ENCODE results near the gene ATP10A. TPM values are rescaled to one million over a fixed set of nuclear protein-coding genes. Genes with fewer than 3 reads are reported as not detected.

The ATP10A gene
- total RNA-seq, 1 donor from 2014 or later = not detected

- DNase-seq = no peak
- H3K9me3 Mint-ChIP-seq (ENCODE audit: unreplicated experiment) = peaks cover 5% of the 10 kb centered on the region
- no peak overlapping the region for H3K27ac Mint-ChIP-seq (ENCODE audit: unreplicated experiment)
- peaks cover 5% of the 10 kb centered on the region for H3K27me3 Mint-ChIP-seq (ENCODE audit: unreplicated experiment)
- peaks cover 6% of the 10 kb centered on the region for H3K36me3 Mint-ChIP-seq (ENCODE audit: unreplicated experiment)
- no peak overlapping the region for H3K4me3 Mint-ChIP-seq (ENCODE audit: unreplicated experiment)
- peaks cover 4% of the 10 kb centered on the region for H3K4me1 Mint-ChIP-seq (ENCODE audit: low read depth, unreplicated experiment)
- TF ChIP-seq CTCF (IDR thresholded peaks at IDR 0.05; ENCODE audit: partially characterized antibody, unreplicated experiment) = no peak
These were observed 179.7 kb downstream of the ATP10A start for GRCh38 chr15:25683415-25683814.

GRCh38 chr15:25682340-25682739 lies 180.8 kb downstream of the ATP10A start:
- no peak for DNase-seq
- Mint-ChIP-seq H3K27ac (ENCODE audit: unreplicated experiment) (no peak overlapping the region), H3K9me3 (ENCODE audit: unreplicated experiment) (peaks cover 5% of the 10 kb centered on the region), H3K4me3 (ENCODE audit: unreplicated experiment) (no peak overlapping the region), H3K27me3 (ENCODE audit: unreplicated experiment) (peaks cover 5% of the 10 kb centered on the region), H3K4me1 (ENCODE audit: low read depth, unreplicated experiment) (peaks cover 4% of the 10 kb centered on the region), H3K36me3 (ENCODE audit: unreplicated experiment) (peaks cover 6% of the 10 kb centered on the region)
- no peak for TF ChIP-seq CTCF (IDR thresholded peaks at IDR 0.05; ENCODE audit: partially characterized antibody, unreplicated experiment)

DNA sequence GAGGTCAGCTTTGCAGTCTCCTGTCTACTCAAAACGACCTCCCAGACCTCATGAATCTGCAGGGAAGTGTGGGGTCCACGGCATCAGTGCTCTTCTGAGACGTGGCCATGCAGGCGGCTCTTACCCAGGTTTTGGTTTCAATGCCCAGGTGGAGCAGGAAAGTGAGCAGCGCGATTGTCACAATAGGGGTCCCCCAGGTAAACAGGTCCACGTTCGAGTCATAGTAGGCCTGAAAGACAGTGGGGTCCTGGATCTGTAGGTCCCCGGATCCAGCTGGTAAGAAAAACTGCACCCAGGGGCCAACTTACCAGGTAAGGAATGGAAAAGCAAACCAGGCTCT lies 182.5 kb downstream of the ATP10A start:
- no peak for DNase-seq
- Mint-ChIP-seq H3K4me3 (ENCODE audit: unreplicated experiment) (no peak overlapping the region), H3K9me3 (ENCODE audit: unreplicated experiment) (peaks cover 5% of the 10 kb centered on the region)

DNA sequence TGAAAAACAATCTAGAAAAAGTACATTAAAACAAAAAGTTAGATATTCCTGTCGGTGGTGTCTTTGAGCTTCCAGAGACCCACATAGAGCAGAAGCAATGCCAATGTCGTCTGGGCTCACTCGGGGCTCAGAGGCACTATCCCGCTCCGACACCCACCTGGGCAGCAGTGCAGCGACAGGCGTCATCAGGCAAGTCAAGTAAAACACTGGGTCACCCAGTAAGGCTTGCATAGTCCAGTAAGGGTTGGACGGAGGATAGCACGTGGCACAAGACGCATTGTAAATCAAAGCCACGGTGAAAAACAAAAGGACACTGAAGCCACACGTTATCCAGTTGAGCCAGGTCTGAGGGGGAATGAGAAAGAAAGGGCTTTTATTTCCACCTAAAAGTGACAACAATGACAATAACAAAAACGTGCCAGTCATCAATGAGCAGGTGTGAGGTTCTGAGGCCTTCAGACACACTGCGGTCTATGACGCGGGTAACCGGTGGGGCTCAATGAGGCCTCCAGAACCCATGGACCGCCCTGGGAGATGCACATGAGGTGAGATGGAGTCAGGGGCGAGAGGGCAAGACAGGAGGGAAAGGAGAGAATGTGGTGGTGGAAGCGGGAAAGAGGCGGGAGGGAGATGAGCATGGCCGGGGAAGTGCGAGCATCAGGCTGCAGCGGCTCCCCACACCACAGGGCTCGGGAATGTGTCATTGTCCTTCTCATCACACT lies 183.0 kb downstream of the ATP10A start:
- peaks cover 5% of the 10 kb centered on the region for H3K9me3 Mint-ChIP-seq (ENCODE audit: unreplicated experiment)
- no peak overlapping the region for H3K4me3 Mint-ChIP-seq (ENCODE audit: unreplicated experiment)
- peaks cover 5% of the 10 kb centered on the region for H3K27me3 Mint-ChIP-seq (ENCODE audit: unreplicated experiment)
- no peak overlapping the region for H3K27ac Mint-ChIP-seq (ENCODE audit: unreplicated experiment)
- no peak for DNase-seq
- H3K4me1 Mint-ChIP-seq (ENCODE audit: low read depth, unreplicated experiment) = peaks cover 4% of the 10 kb centered on the region
- no peak for TF ChIP-seq CTCF (IDR thresholded peaks at IDR 0.05; ENCODE audit: partially characterized antibody, unreplicated experiment)
- peaks cover 6% of the 10 kb centered on the region for H3K36me3 Mint-ChIP-seq (ENCODE audit: unreplicated experiment)

More for the DNA sequence above, 182.5 kb downstream of the ATP10A start:
- no peak for TF ChIP-seq CTCF (IDR thresholded peaks at IDR 0.05; ENCODE audit: partially characterized antibody, unreplicated experiment)
- peaks cover 5% of the 10 kb centered on the region for H3K27me3 Mint-ChIP-seq (ENCODE audit: unreplicated experiment)
- no peak overlapping the region for H3K27ac Mint-ChIP-seq (ENCODE audit: unreplicated experiment)
- H3K4me1 Mint-ChIP-seq (ENCODE audit: low read depth, unreplicated experiment) = peaks cover 4% of the 10 kb centered on the region
- peaks cover 6% of the 10 kb centered on the region for H3K36me3 Mint-ChIP-seq (ENCODE audit: unreplicated experiment)

DNA sequence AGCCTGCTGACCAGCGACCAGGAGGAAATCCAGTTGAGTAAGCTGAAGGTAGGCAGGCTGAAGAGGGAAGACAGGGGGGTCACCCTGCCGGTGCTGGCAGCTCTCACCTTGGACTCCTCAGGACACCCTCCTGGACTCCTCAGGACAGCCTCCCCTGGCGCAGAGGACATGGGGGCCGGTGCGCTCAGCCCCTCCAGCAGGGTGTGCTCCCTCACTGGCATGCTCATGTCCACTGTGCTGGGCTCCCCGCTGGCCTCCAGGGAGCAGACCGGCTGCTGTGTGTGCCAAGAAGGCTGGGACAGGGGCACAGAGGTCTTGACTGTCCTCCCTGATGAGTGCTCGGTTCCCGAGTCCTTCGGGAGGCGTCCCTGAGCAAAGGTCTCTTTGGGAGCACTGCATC lies 183.6 kb downstream of the ATP10A start:
- Mint-ChIP-seq H3K27me3 (ENCODE audit: unreplicated experiment) (peaks cover 5% of the 10 kb centered on the region), H3K4me3 (ENCODE audit: unreplicated experiment) (no peak overlapping the region), H3K27ac (ENCODE audit: unreplicated experiment) (no peak overlapping the region), H3K36me3 (ENCODE audit: unreplicated experiment) (peaks cover 6% of the 10 kb centered on the region), H3K4me1 (ENCODE audit: low read depth, unreplicated experiment) (peaks cover 4% of the 10 kb centered on the region), H3K9me3 (ENCODE audit: unreplicated experiment) (peaks cover 5% of the 10 kb centered on the region)
- TF ChIP-seq CTCF (IDR thresholded peaks at IDR 0.05; ENCODE audit: partially characterized antibody, unreplicated experiment) = no peak
- no peak for DNase-seq

Data from glutamatergic neuron (in vitro differentiated cells).